Type B pancreatic cell (in vitro differentiated cells): ENCODE measurements around the gene MND1. TPM values are rescaled to one million over a fixed set of nuclear protein-coding genes. Genes with fewer than 3 reads are reported as not detected.

ENCODE experiments used
- DNase-seq: peaks from one replicate; pipeline ENCODE4 v3.0.0; 2021; ENCODE audit warnings: mixed read lengths; ENCODE audit not compliant: unreplicated experiment; ENCODE audit errors: extremely low spot score
- H3K27ac Mint-ChIP-seq: 2 replicates; pipeline ENCODE4 v1.8.0; 2021; ENCODE audit warnings: mild to moderate bottlenecking, mixed read lengths
- H3K27me3 Mint-ChIP-seq: 2 replicates; pipeline ENCODE4 v1.8.0; 2021; ENCODE audit warnings: mixed read lengths
- H3K36me3 Mint-ChIP-seq: 2 replicates; pipeline ENCODE4 v1.8.0; 2021; ENCODE audit warnings: mixed read lengths
- H3K4me1 Mint-ChIP-seq: one replicate; pipeline ENCODE4 v1.8.0; 2021; ENCODE audit warnings: mixed read lengths; ENCODE audit not compliant: unreplicated experiment
- H3K4me3 Mint-ChIP-seq: 2 replicates; pipeline ENCODE4 v1.8.0; 2021; ENCODE audit warnings: mild to moderate bottlenecking, mixed read lengths
- H3K9me3 Mint-ChIP-seq: 2 replicates; pipeline ENCODE4 v1.8.0; 2021; ENCODE audit warnings: mixed read lengths
- total RNA-seq: library from RNA; stranded (reverse); gene quantifications from 2 replicates; pipeline ENCODE4 v1.2.1, GENCODE V29; 2021; ENCODE audit warnings: low replicate concordance
- TF ChIP-seq, protein P1 (sequence below): fragments of 200-600 bp; sonication (generic); conservative IDR thresholded peaks from 2 replicates; pipeline ENCODE4 v1.5.0; 2021; ENCODE audit warnings: antibody characterized with exemption, mild to moderate bottlenecking

Gene MND1
- total RNA-seq, 1 donor from 2014 or later: 15.2 TPM

DNA sequence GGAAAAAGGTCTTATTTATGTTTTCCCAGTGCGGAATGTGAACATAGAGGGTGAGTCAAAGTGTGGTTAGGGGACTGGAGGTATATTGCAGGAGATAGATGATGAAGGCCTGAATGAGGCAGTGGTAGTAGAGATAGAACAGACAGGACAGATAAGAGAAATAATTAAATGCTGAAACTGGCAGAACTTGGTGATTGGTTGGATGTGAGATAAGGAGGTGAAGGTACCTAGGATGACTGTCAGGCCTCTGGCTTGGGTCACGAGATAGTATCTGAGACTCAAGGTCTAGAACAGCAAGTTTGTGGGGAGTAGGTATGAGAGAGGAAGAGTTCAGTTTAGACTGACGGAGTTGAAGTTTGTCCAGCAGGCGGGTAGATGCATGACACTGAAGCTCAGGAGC, 3.5 kb downstream of the MND1 start:
- H3K27ac Mint-ChIP-seq: no peak overlapping the region
- no peak for DNase-seq
- peaks cover 4% of the 10 kb centered on the region for H3K27me3 Mint-ChIP-seq

DNA sequence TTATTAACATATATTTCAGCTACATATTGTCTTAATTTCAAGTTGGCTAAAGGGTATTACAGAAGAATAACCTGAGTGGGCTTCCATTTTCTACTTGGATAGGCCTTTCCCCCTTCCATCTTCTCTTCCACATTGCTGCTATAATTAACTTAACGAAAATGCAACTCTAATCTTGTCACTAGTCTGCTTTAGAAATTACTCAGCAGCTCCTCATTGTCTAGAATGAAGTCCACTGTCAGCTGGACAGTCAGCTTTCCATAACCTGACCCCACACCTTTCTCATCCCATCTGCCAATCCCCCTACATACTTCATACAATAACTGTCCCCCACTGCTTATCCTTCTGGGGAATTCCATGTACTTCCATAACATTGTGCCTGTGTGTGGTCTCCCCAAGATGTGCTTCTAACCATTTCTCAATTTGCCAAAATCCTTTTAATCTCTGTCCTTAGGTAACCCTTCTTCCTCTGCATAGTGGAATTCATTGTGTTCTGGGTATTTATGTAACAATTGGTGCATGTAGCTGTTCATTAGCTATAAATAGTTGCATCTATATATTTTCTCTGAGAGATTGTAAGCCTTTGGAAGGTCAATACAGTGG, 4.8 kb downstream of the MND1 start:
- Mint-ChIP-seq H3K9me3 (no peaks in the 10 kb centered on the region), H3K27me3 (peaks cover 4% of the 10 kb centered on the region), H3K36me3 (peaks cover 14% of the 10 kb centered on the region), H3K4me1 (peaks cover 20% of the 10 kb centered on the region), H3K27ac (no peak overlapping the region), H3K4me3 (no peak overlapping the region)
- TF ChIP-seq, protein P1, sequence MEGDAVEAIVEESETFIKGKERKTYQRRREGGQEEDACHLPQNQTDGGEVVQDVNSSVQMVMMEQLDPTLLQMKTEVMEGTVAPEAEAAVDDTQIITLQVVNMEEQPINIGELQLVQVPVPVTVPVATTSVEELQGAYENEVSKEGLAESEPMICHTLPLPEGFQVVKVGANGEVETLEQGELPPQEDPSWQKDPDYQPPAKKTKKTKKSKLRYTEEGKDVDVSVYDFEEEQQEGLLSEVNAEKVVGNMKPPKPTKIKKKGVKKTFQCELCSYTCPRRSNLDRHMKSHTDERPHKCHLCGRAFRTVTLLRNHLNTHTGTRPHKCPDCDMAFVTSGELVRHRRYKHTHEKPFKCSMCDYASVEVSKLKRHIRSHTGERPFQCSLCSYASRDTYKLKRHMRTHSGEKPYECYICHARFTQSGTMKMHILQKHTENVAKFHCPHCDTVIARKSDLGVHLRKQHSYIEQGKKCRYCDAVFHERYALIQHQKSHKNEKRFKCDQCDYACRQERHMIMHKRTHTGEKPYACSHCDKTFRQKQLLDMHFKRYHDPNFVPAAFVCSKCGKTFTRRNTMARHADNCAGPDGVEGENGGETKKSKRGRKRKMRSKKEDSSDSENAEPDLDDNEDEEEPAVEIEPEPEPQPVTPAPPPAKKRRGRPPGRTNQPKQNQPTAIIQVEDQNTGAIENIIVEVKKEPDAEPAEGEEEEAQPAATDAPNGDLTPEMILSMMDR: no peak
- DNase-seq: no peak

More for the DNA sequence above, 3.5 kb downstream of the MND1 start:
- peaks cover 14% of the 10 kb centered on the region for H3K36me3 Mint-ChIP-seq
- TF ChIP-seq, protein P1: no peak
- no peaks in the 10 kb centered on the region for H3K9me3 Mint-ChIP-seq
- no peak overlapping the region for H3K4me3 Mint-ChIP-seq
- H3K4me1 Mint-ChIP-seq: peaks cover 20% of the 10 kb centered on the region

DNA sequence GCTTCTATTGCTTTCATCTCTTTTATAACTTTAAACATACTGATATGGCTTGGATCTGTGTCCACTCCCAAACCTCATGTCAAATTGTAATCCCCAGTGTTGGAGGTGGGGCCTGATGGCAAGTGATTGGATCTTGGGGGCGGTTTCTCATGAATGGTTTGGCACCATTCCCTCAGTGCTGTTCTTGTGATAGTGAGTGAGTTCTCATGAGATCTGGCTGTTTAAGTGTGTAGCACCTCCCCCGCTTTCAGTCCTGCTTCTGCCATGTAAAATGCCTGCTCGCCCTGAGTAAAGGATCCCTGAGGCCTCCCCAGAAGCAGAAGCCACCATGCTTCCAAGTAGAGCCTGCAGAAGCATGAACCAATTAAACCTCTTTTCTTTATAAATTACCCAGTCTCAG, 17.7 kb downstream of the MND1 start:
- Mint-ChIP-seq H3K27ac (no peak overlapping the region), H3K4me1 (peaks cover 6% of the 10 kb centered on the region), H3K27me3 (no peaks in the 10 kb centered on the region), H3K4me3 (no peak overlapping the region), H3K36me3 (peaks cover 31% of the 10 kb centered on the region), H3K9me3 (no peaks in the 10 kb centered on the region)
- TF ChIP-seq, protein P1: no peak
- DNase-seq: no peak

DNA sequence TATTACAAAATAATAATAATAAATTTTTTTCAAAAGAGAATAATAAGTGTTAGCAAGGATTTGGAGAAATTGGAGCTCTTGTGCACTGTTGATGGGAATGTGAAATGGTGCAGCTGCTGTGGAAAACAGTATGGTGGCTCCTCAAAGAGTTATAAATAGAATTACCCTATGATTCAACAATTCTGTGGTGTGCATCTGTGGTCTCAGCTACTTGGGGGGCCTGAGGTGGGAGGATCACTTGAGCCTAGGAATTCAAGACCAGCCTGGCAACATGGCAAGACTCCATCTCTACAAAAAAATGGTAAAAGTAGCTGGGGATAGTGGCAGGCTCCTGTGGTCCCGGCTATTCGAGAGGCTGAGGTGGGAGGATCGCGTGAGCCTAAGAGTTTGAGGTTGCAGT, 19.6 kb downstream of the MND1 start:
- DNase-seq: no peak
- H3K36me3 Mint-ChIP-seq: peaks cover 33% of the 10 kb centered on the region
- H3K4me3 Mint-ChIP-seq: no peak overlapping the region
- H3K4me1 Mint-ChIP-seq: peaks cover 6% of the 10 kb centered on the region
- no peaks in the 10 kb centered on the region for H3K9me3 Mint-ChIP-seq
- no peaks in the 10 kb centered on the region for H3K27me3 Mint-ChIP-seq
- TF ChIP-seq, protein P1: no peak
- H3K27ac Mint-ChIP-seq: no peak overlapping the region

DNA sequence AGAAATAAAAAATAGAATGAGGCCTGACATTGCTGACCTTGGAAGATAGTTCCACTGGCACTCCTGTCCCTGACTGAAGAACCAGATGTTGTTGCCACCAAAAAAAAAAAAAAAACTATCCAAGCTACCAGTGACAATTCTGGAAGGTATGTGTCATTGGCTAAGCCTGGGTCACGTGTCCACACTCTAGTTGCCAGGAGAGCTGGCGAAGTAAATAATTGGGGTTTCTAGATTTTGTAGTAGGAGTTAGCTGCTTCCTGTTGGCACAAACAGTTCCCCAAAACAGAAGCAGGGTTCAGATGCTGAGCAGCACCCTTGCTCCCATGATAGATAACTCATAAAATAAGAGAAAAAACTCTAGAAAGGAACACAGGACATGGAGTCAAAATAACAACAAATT, 20.5 kb downstream of the MND1 start:
- TF ChIP-seq, protein P1: no peak
- H3K27me3 Mint-ChIP-seq: no peaks in the 10 kb centered on the region
- peaks cover 6% of the 10 kb centered on the region for H3K4me1 Mint-ChIP-seq
- DNase-seq: no peak
- H3K9me3 Mint-ChIP-seq: no peaks in the 10 kb centered on the region
- peaks cover 32% of the 10 kb centered on the region for H3K36me3 Mint-ChIP-seq
- no peak overlapping the region for H3K4me3 Mint-ChIP-seq
- H3K27ac Mint-ChIP-seq: no peak overlapping the region

DNA sequence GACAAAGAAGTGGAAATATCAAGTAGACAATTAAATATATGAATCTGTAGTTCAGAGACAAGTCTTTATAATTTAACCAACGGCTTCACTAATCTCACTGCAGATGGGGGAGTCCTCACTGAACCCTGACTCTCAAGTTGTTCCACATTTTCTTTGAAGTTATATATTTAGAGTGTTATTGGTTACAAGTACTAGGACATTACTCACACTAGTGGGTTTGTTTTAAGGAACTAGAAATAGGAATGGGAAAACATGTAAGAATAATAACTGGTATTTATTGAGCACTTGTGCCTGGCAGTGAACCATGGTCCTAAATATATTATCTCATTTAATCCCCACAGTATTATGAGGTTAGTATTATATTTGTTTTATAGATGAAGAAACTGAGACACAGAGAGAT, 22.0 kb downstream of the MND1 start:
- Mint-ChIP-seq H3K36me3 (peaks cover 37% of the 10 kb centered on the region), H3K27ac (no peak overlapping the region), H3K9me3 (peaks cover 2% of the 10 kb centered on the region), H3K4me1 (peaks cover 6% of the 10 kb centered on the region), H3K27me3 (no peaks in the 10 kb centered on the region), H3K4me3 (no peak overlapping the region)
- no peak for DNase-seq
- TF ChIP-seq, protein P1: no peak
